HG03575 (cell line): ENCODE results near the gene KCTD7.
A peak's percentile ranks its signal among the peaks of the same experiment; 100 is the strongest.
"Not testable (repeated sequence)": the region's sequence is repeated elsewhere in the genome, so short reads cannot be mapped to it uniquely, and the experiment has no call there.

Source experiments
- ATAC-seq: cut with Tn5 transposase; IDR thresholded peaks from one replicate; pipeline ENCODE4 v1.9.1; 2021; ENCODE audit not compliant: unreplicated experiment, insufficient number of reproducible peaks, low FRiP score; ENCODE audit errors: extremely low read depth

KCTD7 gene

GRCh38 chr7:66671486-66671885, 42.8 kb downstream of the KCTD7 start:
- not testable (repeated sequence) for ATAC-seq

GRCh38 chr7:66672432-66673123, 43.9 kb downstream of the KCTD7 start:
- ATAC-seq = not testable (repeated sequence)

GRCh38 chr7:66673124-66673640, 44.5 kb downstream of the KCTD7 start:
- not testable (repeated sequence) for ATAC-seq

GRCh38 chr7:66679633-66680244, 51.1 kb downstream of the KCTD7 start:
- ATAC-seq = no peak

- ATAC-seq = peak; percentile 63
Observed at GRCh38 chr7:66681491-66682349, 53.0 kb downstream of the KCTD7 start.

GRCh38 chr7:66682350-66683093, 53.8 kb downstream of the KCTD7 start:
- no peak for ATAC-seq

GRCh38 chr7:66683094-66683769, 54.6 kb downstream of the KCTD7 start:
- not testable (repeated sequence) for ATAC-seq

- ATAC-seq = no peak
Observed at GRCh38 chr7:66683770-66684123, 55.1 kb downstream of the KCTD7 start.

GRCh38 chr7:66685663-66686062, 57.0 kb downstream of the KCTD7 start:
- not testable (repeated sequence) for ATAC-seq

- ATAC-seq = no peak
Observed at GRCh38 chr7:66687186-66687585, 58.5 kb downstream of the KCTD7 start.

- ATAC-seq = not testable (repeated sequence)
Observed at GRCh38 chr7:66687672-66688071, 59.0 kb downstream of the KCTD7 start.

GRCh38 chr7:66689081-66689480, 60.4 kb downstream of the KCTD7 start:
- ATAC-seq = no peak

GRCh38 chr7:66693331-66693730, 64.7 kb downstream of the KCTD7 start:
- ATAC-seq = no peak
